Hematopoietic multipotent progenitor cell treated with erythropoietin and hydrocortisone succinate and interleukin-3 and kit ligand, for 17 days (in vitro differentiated cells): ENCODE results near the gene TH.
"Not testable (repeated sequence)": the region's sequence is repeated elsewhere in the genome, so short reads cannot be mapped to it uniquely, and the experiment has no call there.

Experiments
- DNase-seq: peaks from one replicate; pipeline ENCODE4 v3.0.0-alpha.2; 2015; ENCODE audit warnings: low spot score

TH gene

GRCh38 chr11:2129699-2130366, 41.8 kb downstream of the TH start:
- no peak for DNase-seq

GRCh38 chr11:2129308-2129698, 42.3 kb downstream of the TH start:
- DNase-seq, result no peak

- DNase-seq, result no peak
Observed at GRCh38 chr11:2128511-2129307, 42.9 kb downstream of the TH start.

- no peak for DNase-seq
Observed at GRCh38 chr11:2128130-2128510, 43.5 kb downstream of the TH start.

- DNase-seq, result no peak
Observed at GRCh38 chr11:2127482-2128129, 44.0 kb downstream of the TH start.

- DNase-seq, result no peak
Observed at GRCh38 chr11:2126520-2127085, 45.0 kb downstream of the TH start.

- DNase-seq, result not testable (repeated sequence)
Observed at GRCh38 chr11:2124736-2125484, 46.7 kb downstream of the TH start.

- DNase-seq, result no peak
Observed at GRCh38 chr11:2123628-2123960, 48.0 kb downstream of the TH start.

GRCh38 chr11:2122907-2123627, 48.5 kb downstream of the TH start:
- no peak for DNase-seq

- no peak for DNase-seq
Observed at GRCh38 chr11:2122222-2122906, 49.3 kb downstream of the TH start.

GRCh38 chr11:2121227-2122130, 50.1 kb downstream of the TH start:
- DNase-seq, result no peak

- no peak for DNase-seq
Observed at GRCh38 chr11:2120359-2121100, 51.1 kb downstream of the TH start.

GRCh38 chr11:2118677-2119076, 52.9 kb downstream of the TH start:
- no peak for DNase-seq

GRCh38 chr11:2116680-2117079, 54.9 kb downstream of the TH start:
- no peak for DNase-seq

GRCh38 chr11:2115308-2115707, 56.3 kb downstream of the TH start:
- DNase-seq, result no peak

- no peak for DNase-seq
Observed at GRCh38 chr11:2114430-2115241, 57.0 kb downstream of the TH start.
